Activated T-helper 9 cell treated with anti-CD3 and anti-CD28 coated beads, Interleukin-2, amount 50 U/mL, for 16 hours (primary cell): ENCODE measurements around the gene SUPV3L1.
"Not testable (repeated sequence)": the region's sequence is repeated elsewhere in the genome, so short reads cannot be mapped to it uniquely, and the experiment has no call there.

Source experiments
- DNase-seq: peaks from one replicate; pipeline ENCODE4 v3.0.0-alpha.2; 2020; ENCODE audit warnings: low read depth

SUPV3L1 gene

GRCh38 chr10:69179743-69180524 lies at the start of gene SUPV3L1:
Gene SUPV3L1 (plus strand): TSS chr10:69180234. CDS start chr10:69180292, 58 bp downstream.
- peak; percentile 73 for DNase-seq

GRCh38 chr10:69130251-69130650 lies 49.8 kb upstream of the SUPV3L1 start:
- DNase-seq, result no peak

- no peak for DNase-seq
Observed at GRCh38 chr10:69139961-69140360, 40.1 kb upstream of the SUPV3L1 start.

- DNase-seq, result no peak
Observed at GRCh38 chr10:69141304-69141703, 38.7 kb upstream of the SUPV3L1 start.

DNA sequence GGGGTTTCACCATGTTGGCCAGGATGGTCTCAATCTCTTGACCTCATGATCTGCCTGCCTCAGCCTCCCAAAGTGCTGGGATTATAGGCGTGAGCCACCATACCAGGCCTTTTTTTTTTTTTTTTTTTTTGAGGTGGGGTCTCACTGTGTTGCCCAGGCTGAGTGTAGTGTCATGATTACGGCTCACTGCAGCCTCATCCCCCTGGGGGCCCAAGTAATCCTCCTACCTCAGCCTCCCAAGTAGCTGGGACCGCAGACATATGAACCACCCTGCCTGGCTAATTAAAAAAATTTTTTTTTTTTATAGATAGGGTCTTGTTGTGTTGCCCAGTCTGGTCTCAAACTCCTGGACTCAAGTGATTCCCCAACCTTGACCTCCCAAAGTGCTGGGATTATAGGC lies 38.0 kb upstream of the SUPV3L1 start:
- DNase-seq, result not testable (repeated sequence)

DNA sequence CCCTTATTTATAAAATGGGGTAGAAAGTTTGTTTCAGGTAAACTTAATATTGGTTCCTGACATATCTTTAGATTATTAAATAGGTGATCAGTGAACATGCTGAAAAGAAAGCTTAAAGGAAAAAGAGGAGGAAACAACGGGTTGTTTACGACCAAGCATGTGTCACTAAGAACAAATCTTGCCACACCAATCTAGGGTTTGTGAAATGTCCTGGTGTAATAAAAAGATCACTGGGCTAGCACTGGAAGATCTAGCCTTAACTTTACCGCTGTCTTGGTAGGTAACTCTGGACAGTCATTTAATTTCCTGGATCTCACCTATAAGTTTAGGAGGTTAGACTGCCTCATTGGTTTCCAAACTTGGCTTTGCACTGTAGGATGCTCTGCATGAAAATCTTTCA lies 37.1 kb upstream of the SUPV3L1 start:
- no peak for DNase-seq

DNA sequence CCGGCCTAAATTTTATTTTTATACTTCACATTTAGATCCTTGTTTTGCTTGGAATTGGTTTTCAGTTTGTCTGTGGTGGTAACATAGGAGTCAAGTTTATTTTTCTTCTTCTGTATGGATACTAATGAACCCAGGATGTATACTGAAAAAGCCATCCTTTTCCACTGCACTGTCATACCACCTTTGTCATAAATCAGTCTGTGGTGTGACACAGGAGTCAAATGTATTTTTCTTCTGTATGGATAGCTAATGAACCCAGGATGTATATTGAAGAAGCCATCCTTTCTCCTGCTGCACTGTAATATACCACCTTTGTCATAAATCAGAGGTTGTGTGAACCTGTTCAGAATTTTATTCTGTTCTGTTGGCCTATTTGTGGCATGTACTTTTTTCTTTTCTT lies 34.7 kb upstream of the SUPV3L1 start:
- no peak for DNase-seq

DNA sequence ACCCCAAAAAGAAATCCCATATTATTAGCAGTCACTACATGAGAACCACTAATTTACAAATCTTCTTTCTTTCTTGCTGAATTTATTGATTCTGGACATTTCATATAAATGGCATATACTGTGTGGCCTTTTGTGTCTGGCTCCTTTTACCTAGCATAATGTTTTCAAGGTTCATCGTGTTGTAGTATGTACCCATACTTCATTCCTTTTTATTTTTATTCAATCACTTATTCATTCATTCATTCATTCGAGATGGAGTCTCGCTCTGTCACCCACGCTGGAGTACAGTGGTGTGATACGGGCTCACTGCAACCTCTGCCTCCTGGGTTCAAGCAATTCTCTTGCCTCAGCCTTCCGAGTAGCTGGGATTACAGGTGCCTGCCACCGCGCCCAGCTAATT lies 34.2 kb upstream of the SUPV3L1 start:
- no peak for DNase-seq

- DNase-seq, result no peak
Observed at GRCh38 chr10:69146759-69147158, 33.3 kb upstream of the SUPV3L1 start.

GRCh38 chr10:69151984-69152383 lies 28.1 kb upstream of the SUPV3L1 start:
- DNase-seq, result no peak

DNA sequence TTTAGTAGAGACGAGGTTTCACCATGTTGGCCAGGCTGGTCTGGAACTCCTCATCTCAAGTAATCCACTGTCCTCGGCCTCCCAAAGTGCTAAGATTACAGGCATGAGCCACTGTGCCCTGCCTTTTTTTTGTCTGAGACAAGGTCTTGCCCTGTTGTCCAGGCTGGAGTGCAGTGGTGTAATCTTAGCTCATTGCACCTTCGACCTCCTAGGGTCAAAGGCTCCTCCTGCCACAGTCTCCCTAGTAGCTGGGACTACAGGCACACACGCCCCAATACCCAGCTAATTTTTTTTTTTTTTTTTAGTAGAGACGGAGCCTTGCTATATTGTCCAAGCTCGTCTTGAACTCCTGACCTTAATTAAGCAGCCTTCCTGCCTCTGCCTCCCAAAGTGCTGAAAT lies 26.8 kb upstream of the SUPV3L1 start:
- no peak for DNase-seq

DNA sequence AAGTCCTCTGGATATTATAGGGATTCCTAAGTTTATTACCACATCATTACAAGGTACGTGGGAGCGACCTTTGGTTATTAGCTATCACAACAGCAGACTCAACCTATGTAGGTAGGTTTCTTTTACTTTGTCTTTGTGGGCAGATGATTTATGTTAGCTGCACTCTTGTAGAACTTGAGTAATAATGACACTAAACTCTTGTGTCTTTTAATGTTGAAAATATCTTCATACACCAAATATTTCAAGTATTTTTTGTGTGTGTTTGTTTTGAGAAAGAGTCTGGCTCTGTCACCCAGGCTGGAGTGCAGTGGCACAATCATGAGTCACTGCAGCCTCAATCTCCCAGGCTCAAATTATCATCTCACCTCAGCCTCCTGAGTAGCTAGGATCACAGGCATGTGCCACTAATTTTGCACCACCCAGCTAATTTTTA lies 19.2 kb upstream of the SUPV3L1 start:
- no peak for DNase-seq

- no peak for DNase-seq
Observed at GRCh38 chr10:69168493-69168892, 11.5 kb upstream of the SUPV3L1 start.

DNA sequence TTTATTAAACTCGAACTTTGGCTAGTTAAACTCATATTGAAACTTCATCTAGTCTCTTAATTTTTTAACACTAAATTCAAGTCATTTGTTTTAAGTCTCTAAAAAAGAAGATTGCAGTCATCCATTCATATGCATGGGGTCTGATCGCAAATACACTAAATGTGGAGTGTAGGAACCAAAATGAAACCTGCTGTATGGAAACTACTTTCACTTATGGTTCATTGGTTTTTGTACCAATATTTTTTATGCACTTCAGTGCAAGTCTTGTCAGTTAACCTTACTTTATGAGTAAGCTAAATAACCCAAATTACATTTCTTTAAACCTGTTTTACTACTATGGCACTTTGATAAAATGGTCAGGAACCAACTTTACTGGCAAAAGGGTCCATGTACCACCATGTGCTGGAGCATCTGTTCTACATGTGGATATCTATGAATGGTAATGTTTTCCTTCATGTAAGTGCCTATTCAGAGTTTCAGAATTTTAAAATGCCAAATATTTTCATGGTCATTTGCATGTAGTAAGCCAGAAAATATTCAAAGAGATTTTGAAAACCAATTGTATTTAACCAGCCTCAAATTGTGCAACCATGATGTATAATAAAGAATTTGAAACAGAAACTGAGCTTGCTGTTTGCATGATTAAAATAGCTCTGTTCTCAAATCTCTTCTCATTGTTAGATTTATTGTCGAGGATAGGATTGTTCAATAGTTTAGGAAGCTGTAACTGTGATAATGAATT lies 7.6 kb upstream of the SUPV3L1 start:
- DNase-seq, result no peak

DNA sequence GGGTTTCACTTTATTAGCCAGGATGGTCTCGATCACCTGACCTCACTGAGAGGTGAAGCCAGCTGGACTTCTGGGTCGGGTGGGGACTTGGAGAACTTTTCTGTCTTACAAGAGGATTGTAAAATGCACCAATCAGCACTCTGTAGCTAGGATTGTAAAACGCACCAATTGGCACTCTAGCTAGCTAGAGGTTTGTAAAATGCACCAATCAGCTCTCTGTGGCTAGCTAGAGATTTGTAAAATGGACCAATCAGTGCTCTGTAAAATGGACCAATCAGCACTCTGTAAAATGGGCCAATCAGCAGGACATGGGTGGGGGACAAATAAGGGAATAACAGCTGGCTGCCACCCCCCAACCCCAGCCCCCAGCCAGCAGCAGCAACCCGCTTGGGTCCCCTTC lies 4.7 kb upstream of the SUPV3L1 start:
- DNase-seq, result not testable (repeated sequence)

GRCh38 chr10:69176823-69177222 lies 3.2 kb upstream of the SUPV3L1 start:
- DNase-seq, result no peak

- no peak for DNase-seq
Observed at GRCh38 chr10:69179089-69179742, 818 bp upstream of the SUPV3L1 start.

DNA sequence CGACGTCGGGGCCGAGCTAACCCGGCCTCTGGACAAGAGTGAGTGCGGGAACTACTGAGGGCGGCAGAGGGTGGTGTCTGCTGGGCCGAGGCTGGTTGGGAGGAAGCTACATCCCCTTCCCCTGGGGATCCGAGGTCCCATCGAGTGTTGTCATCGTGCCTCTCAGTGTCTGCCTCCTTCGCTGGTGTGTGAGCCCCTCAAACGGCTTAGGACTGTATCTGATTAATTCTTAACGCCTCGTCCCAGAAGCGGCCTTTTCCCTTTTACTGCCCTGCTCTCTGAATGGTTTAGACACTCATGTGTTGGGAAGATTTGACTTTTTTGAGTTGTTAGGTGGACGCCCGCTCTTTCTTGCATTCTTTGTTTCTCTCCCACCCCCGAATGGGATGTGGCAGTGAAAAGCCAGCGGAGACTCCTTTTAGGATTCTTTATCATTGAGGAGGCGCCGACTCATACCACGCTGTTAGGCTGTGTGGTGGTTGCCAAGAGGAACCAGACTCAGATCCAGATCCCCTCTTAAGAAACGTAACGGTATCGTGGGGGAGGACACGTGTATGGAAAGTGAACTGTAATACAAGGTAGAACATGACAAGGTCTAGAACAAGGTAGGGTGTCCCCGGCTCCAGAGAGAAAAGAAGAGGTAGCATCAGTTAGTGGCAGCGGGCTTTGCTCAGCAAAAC lies 631 bp downstream of the SUPV3L1 start:
- DNase-seq, result peak; percentile 17

GRCh38 chr10:69181433-69181832 lies 1.4 kb downstream of the SUPV3L1 start:
- no peak for DNase-seq

- DNase-seq, result no peak
Observed at GRCh38 chr10:69182005-69182404, 2.0 kb downstream of the SUPV3L1 start.

- no peak for DNase-seq
Observed at GRCh38 chr10:69186524-69186923, 6.5 kb downstream of the SUPV3L1 start.

DNA sequence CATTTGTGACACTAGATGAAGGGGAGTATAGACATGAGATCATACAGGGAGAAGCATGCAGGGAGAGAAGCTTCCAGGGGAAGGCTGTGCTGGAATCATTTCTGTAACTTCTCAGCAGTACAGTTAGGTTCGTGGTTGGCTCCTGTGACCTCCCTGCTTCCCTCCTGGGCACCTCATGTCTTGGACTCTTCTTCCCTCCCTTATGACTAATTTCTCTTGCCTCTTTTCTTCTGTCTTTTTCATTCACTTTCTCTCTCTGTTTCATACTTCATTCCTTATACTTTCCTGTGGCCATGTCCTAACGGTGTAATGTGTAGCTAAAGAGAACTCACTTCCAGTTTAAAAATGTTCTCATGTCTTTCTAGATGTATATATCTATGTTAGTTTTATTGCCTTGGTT lies 21.0 kb downstream of the SUPV3L1 start:
- no peak for DNase-seq
